Muscle layer of duodenum (tissue), 2 donors: ENCODE data around the gene ZNF827.
A peak's percentile ranks its signal among the peaks of the same experiment; 100 is the strongest.

Experiments
- H3K27ac ChIP-seq: one replicate; pipeline ENCODE4 v1.7.0; 2013; ENCODE audit warnings: mild to moderate bottlenecking, low read length
- H3K27me3 ChIP-seq: one replicate; pipeline ENCODE4 v1.7.0; 2013; ENCODE audit warnings: low read depth, mild to moderate bottlenecking, control low read depth, low read length
- H3K36me3 ChIP-seq, 2 donors: one replicate each; pipeline ENCODE4 v1.7.0; 2013; ENCODE audit warnings: low read length in 2 of 2, control low read depth in 1 of 2, mild to moderate bottlenecking in 1 of 2; ENCODE audit not compliant: insufficient read depth in 2 of 2, control insufficient read depth in 1 of 2
- H3K4me1 ChIP-seq, 2 donors: one replicate each; pipeline ENCODE4 v1.7.0; 2013; ENCODE audit warnings: low read length in 2 of 2, mild to moderate bottlenecking in 2 of 2, control low read depth in 1 of 2, moderate library complexity in 1 of 2; ENCODE audit not compliant: insufficient read depth in 2 of 2, control insufficient read depth in 1 of 2
- H3K4me3 ChIP-seq, 2 donors: one replicate each; pipeline ENCODE4 v1.7.0; 2013; ENCODE audit warnings: low read length in 2 of 2, low read depth in 1 of 2, mild to moderate bottlenecking in 1 of 2
- H3K9me3 ChIP-seq, 2 donors: one replicate each; pipeline ENCODE4 v1.7.0; 2013; ENCODE audit warnings: low read length in 2 of 2, control low read depth in 1 of 2, mild to moderate bottlenecking in 1 of 2; ENCODE audit not compliant: control insufficient read depth in 1 of 2
- donor health status: healthy.

Gene ZNF827

DNA sequence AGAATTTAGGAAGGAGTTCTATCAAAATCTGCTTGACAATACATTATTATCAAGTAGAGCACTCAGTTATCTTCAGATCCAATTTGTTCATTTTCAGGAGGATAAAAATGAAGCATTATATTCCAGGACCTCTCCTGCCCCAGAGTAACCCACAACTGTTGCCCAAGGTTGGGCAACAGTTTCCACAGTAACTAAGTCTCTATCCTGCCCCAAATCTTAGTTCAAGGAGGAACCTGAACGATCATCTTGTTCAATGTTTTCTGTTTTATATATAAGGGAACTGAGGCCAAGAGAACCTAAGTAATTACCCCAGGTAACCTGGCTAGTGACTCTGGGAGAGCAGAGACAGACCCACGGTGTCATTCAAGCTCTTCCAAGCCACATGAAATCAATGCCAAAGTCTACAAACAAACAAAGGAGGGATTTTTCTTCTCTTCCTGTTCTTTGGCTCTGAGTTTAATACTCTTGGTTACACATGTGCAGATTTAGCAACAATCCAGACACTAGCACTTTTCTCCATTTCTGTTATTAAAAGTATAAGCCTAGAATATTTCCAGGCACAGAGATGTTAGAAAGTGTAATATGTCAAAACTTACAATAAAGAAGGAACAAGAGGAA, 153.1 kb downstream of the ZNF827 start:
- Histone ChIP-seq H3K27ac (no peak overlapping the region), H3K27me3 (no peaks in the 10 kb centered on the region), H3K36me3 (no peaks in the 10 kb centered on the region), H3K4me1 (peaks cover 0 to 4% of the 10 kb centered on the region in 2 donors), H3K9me3 (peaks cover 0 to 5% of the 10 kb centered on the region in 2 donors), H3K4me3 (no peak overlapping the region)

DNA sequence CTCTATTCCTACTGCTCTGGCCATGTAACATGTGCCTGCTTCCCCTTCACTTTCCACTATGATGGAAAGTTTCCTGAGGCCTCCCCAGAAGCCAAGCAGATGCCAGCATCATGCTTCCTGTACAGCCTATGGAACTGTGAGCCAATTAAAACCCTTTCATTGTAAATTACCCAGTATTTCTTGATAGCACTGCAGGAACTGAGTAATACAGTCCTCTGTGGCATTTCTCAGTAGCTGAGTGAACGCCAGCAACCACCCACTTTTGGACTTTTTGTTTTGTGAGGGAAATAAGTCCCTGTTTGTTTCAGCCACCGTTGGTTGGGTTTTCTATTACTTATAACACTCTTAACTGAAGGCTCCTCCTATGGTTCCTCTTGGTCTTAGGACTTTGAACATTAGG, 154.6 kb downstream of the ZNF827 start:
- Histone ChIP-seq H3K4me1 (peaks cover 0 to 4% of the 10 kb centered on the region in 2 donors), H3K4me3 (no peak overlapping the region), H3K36me3 (peaks cover 2 to 6% of the 10 kb centered on the region in 2 donors), H3K27me3 (no peaks in the 10 kb centered on the region), H3K27ac (no peak overlapping the region), H3K9me3 (peaks cover 0 to 5% of the 10 kb centered on the region in 2 donors)

DNA sequence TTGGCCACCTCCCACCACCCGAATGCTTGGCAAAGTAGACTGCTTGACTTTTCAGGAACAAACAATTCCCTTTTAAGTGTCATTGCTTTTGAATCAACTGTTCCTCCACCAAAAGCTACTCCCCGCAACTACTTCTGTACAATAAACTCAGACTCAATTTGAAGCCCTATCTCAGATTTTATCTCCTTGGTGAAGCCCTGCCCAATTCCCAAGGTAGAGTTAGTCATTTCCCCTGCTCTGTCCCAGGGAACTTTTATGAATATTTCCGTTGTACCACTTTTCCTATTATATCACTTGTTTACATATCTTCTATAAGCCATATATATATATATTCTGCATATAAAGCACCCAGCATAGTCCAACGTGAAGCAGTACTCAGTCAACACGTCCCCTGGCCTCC, 155.9 kb downstream of the ZNF827 start:
- H3K36me3 ChIP-seq: peaks cover 5 to 11% of the 10 kb centered on the region in 2 donors
- H3K9me3 ChIP-seq: peaks cover 0 to 5% of the 10 kb centered on the region in 2 donors
- H3K27ac ChIP-seq: no peak overlapping the region
- peaks cover 0 to 4% of the 10 kb centered on the region in 2 donors for H3K4me1 ChIP-seq
- H3K4me3 ChIP-seq: no peak overlapping the region
- H3K27me3 ChIP-seq: no peaks in the 10 kb centered on the region

DNA sequence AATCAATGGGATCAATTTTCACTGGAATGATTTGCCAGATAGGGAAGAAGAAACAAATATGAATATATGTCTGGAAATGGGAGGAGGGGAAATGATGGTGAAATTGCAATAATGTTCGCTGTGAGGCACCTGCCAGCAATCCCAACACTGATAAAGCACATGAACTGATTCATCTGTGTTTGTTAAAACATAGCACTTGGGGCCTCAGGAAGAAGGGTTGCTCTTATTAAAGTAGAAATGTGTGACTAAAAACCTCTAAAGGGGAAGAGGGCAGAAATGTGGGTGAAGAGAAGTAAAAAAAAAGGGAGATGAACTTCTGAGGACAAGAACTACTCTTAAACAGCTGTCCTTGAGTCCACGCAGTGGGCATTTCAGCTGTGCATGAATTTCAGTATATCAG, 157.3 kb downstream of the ZNF827 start:
- no peak overlapping the region for H3K27ac ChIP-seq
- no peaks in the 10 kb centered on the region for H3K27me3 ChIP-seq
- peaks cover 5 to 21% of the 10 kb centered on the region in 2 donors for H3K36me3 ChIP-seq
- peaks cover 0 to 3% of the 10 kb centered on the region in 2 donors for H3K4me1 ChIP-seq
- no peak overlapping the region for H3K4me3 ChIP-seq
- peaks cover 0 to 5% of the 10 kb centered on the region in 2 donors for H3K9me3 ChIP-seq

DNA sequence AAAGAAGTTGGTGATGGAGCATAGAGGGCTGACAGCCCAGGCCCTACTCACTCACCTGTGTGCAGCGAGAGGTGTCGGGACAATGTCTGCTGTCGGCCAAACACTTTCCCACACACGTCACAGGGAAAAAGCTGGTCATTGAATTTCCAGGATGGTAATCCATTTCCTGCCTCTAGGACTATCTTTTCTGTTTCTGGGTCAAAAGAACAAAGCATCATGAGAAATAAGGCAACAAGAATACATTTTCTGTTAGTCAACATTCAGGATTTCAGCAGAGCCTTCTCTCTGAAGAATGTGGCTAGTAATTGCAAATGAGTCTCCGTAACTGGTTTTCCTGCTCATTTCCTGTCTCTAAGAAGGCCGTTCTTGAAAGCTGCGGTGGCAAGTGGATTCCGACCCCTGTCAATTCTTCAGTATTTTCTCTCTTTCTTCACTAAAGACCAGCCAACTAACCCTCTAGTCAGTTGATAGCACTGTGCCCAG, 159.3 kb downstream of the ZNF827 start:
- no peaks in the 10 kb centered on the region for H3K27me3 ChIP-seq
- H3K4me1 ChIP-seq: no peaks in the 10 kb centered on the region
- H3K4me3 ChIP-seq: no peak overlapping the region
- H3K36me3 ChIP-seq: peaks cover 17 to 32% of the 10 kb centered on the region in 2 donors
- peaks cover 0 to 5% of the 10 kb centered on the region in 2 donors for H3K9me3 ChIP-seq
- H3K27ac ChIP-seq: no peak overlapping the region

DNA sequence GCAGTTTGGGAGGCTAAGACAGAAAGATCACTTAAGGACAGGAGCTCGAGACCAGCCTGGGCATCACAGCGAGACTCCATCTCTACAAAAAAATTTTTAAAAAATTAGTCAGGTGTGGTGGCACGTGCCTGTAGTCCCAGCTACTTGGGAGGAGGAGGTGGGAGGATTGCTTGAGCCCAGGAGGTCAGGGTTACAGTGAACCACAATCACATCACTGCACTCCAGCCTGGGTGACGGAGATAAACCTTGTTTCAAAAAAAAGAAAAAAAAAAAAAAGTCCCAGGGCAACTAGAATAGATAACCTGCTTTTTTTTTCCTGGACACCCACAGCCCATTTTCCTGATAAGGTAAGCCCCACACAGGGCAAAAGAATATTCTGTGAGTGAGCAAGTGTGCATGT, 162.4 kb downstream of the ZNF827 start:
- no peaks in the 10 kb centered on the region for H3K27me3 ChIP-seq
- no peaks in the 10 kb centered on the region for H3K9me3 ChIP-seq
- no peak overlapping the region for H3K4me3 ChIP-seq
- peaks cover 0 to 5% of the 10 kb centered on the region in 2 donors for H3K4me1 ChIP-seq
- H3K27ac ChIP-seq: no peak overlapping the region
- peaks cover 36 to 45% of the 10 kb centered on the region in 2 donors for H3K36me3 ChIP-seq

DNA sequence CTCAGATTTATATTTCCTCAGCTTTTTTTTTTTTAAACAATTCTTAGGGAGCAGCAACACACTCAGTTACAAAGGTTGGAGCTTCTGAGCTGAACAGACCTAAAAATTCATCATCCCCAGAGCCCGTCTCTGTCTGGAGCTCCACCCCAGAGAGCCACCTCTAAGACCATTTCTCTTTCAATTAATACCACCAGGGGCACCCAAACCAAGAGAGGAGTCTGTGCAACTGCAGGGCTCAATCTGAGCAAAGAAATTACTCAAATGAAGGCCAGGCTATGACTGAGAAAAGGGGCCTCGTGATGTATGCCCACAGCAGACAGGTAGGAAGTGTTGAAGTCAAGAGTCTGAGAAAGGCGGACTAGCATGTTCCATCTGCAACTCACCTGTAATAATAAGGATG, 163.2 kb downstream of the ZNF827 start:
- Histone ChIP-seq H3K27ac (no peak overlapping the region), H3K9me3 (no peaks in the 10 kb centered on the region), H3K36me3 (peaks cover 36 to 45% of the 10 kb centered on the region in 2 donors), H3K27me3 (no peaks in the 10 kb centered on the region), H3K4me1 (peaks cover 0 to 5% of the 10 kb centered on the region in 2 donors), H3K4me3 (no peak overlapping the region)

DNA sequence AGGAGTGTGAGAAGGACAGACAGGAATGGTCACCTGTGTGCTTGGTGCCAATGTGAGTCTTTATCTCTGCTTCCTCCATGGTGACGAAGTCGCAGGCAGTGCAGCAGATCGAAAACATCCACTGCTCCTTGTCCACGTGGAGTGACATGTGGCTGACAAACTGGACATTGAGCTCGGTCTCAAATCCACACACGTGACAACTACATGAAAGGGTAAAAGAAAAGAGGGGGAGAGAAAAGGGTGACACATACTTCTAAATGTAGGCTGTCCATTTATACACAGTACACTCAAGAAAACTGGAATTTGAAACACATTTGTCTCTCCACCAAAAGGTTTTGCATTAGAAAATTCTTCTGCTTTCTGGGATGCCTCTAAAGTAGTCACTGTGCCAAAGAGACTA, 164.2 kb downstream of the ZNF827 start:
- Histone ChIP-seq H3K36me3 (peaks cover 36 to 43% of the 10 kb centered on the region in 2 donors), H3K27ac (peak overlapping the region; percentile 61), H3K4me3 (no peak overlapping the region)

DNA sequence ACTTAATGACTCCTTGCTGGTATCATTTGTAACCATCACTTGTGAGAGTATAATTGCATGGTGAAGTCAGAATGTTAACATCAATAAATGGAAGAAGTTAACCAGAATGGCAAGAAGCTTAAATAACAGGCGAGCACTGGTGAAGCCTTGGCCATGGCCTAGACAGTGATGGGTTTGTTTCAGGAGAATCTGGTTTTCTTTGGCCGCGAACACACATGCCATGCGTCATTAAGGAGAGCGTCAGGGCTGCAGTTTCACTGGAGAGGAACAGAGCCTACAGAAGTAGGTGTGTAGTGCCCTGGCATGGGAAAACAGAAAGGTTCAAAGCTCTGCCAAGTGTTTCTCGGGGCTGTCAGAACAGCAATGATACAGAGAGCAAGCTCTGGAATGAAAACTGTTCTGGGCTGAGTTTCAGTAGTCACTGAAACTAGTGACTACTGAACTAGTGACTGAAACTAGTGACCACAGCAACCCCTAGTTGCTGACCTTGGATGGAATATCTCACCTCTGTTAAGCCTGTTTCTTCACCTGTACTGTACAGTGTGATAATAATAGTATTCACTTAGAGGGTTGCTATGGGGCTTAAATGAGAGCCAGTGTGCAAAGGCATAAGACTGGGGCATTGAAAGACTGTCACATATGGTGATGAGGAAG, 164.9 kb downstream of the ZNF827 start:
- peaks cover 0 to 5% of the 10 kb centered on the region in 2 donors for H3K4me1 ChIP-seq
- H3K9me3 ChIP-seq: no peaks in the 10 kb centered on the region
- no peaks in the 10 kb centered on the region for H3K27me3 ChIP-seq
- H3K4me3 ChIP-seq: no peak overlapping the region
- peak overlapping the region; percentile 61 for H3K27ac ChIP-seq
- peaks cover 31 to 35% of the 10 kb centered on the region in 2 donors for H3K36me3 ChIP-seq

More for the DNA sequence above, 164.2 kb downstream of the ZNF827 start:
- H3K4me1 ChIP-seq: peaks cover 0 to 5% of the 10 kb centered on the region in 2 donors
- H3K9me3 ChIP-seq: no peaks in the 10 kb centered on the region
- H3K27me3 ChIP-seq: no peaks in the 10 kb centered on the region

DNA sequence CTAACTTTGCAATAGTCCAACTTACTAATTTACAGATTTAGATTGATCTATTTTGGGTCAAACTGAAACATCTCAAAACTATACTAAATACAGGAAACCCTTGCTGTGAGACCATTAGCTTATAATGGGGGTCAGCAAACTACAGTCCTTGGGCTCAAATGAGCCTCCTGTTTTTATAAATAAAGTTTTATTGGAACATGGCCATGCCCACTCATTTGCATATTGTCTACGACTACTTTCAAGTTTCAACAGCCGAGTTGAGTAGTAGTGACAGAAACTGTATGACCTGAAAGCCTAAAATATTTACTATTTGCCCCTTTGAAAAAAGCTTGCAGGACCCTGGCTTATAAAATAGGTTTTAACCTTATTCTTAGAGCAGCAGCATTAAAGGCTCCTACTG, 166.3 kb downstream of the ZNF827 start:
- Histone ChIP-seq H3K4me1 (peaks cover 0 to 5% of the 10 kb centered on the region in 2 donors), H3K9me3 (no peaks in the 10 kb centered on the region), H3K4me3 (no peak overlapping the region), H3K27ac (no peak overlapping the region), H3K36me3 (peaks cover 31 to 34% of the 10 kb centered on the region in 2 donors), H3K27me3 (no peaks in the 10 kb centered on the region)

DNA sequence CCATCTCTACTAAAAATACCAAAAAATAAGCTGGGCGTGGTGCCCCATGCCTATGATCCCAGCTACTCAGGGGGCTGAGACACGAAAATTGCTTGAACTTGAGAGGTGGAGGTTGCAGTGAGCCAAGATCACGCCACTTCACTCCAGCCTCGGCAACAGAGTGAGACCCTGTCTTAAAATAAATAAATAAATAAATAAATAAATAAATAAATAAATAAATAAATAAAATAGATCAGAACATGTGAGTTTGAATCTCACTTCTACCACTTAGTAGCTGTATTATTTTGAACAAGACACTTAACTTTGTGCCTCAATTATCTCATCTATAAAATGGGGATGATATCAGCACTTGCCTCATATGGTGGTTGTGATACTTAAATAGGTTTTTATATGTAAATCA, 168.5 kb downstream of the ZNF827 start:
- no peaks in the 10 kb centered on the region for H3K27me3 ChIP-seq
- H3K4me1 ChIP-seq: peaks cover 0 to 5% of the 10 kb centered on the region in 2 donors
- peaks cover 20 to 32% of the 10 kb centered on the region in 2 donors for H3K36me3 ChIP-seq
- H3K27ac ChIP-seq: no peak overlapping the region
- no peak overlapping the region for H3K4me3 ChIP-seq
- no peaks in the 10 kb centered on the region for H3K9me3 ChIP-seq
